H1 (cell line): ENCODE data around the gene OSBPL3. TPM values are rescaled to one million over a fixed set of nuclear protein-coding genes. Genes with fewer than 3 reads are reported as not detected.

Source experiments
- CTCF ChIA-PET: fragments of 300-600 bp; sonication (Branson Sonifier 250); formaldehyde crosslinking; loops from one replicate; lab custom pipeline; 2021; ENCODE audit not compliant: partially characterized antibody; lab: Charles Lee
- POLR2A ChIA-PET: fragments of 300-600 bp; sonication (Branson Sonifier 250); formaldehyde crosslinking; loops from one replicate; lab custom pipeline; 2021; ENCODE audit warnings: inconsistent platforms; ENCODE audit not compliant: partially characterized antibody; lab: Charles Lee
- DNase-seq, 2 experiments: peaks; one replicate each; pipeline versions ENCODE4 v3.0.0 to v3.0.0-alpha.2; 2010 to 2022; ENCODE audit warnings: low spot score in 2 of 2, low read depth in 1 of 2, mixed read lengths in 1 of 2
- FAIRE-seq: peaks from 2 replicates; lab custom pipeline; 2011; peaks lifted over from hg19 to GRCh38; lab: Jason Lieb, UNC
- H2AFZ ChIP-seq: 2 replicates; pipeline ENCODE4 v1.8.1; 2012; ENCODE audit warnings: low read length, inconsistent platforms
- H2AK5ac ChIP-seq: 2 replicates; pipeline ENCODE4 v1.6.1; 2013; ENCODE audit warnings: low read depth, low read length
- H2BK120ac ChIP-seq: replicated peaks from 2 replicates; pipeline ENCODE3; 2013; ENCODE audit warnings: low read depth, low read length, inconsistent platforms
- H2BK12ac ChIP-seq: 2 replicates; pipeline ENCODE4 v1.6.1; 2013; ENCODE audit warnings: low read depth, low read length
- H2BK15ac ChIP-seq: 2 replicates; pipeline ENCODE4 v1.6.1; 2013; ENCODE audit warnings: low read length
- H2BK20ac ChIP-seq: 2 replicates; pipeline ENCODE4 v1.6.1; 2013; ENCODE audit warnings: low read length
- H2BK5ac ChIP-seq: 2 replicates; pipeline ENCODE4 v1.6.1; 2013; ENCODE audit warnings: low read depth, low read length
- H3K14ac ChIP-seq: 2 replicates; pipeline ENCODE4 v1.6.1; 2013; ENCODE audit warnings: inconsistent platforms; ENCODE audit not compliant: insufficient read length
- H3K18ac ChIP-seq: 2 replicates; pipeline ENCODE4 v1.6.1; 2013; ENCODE audit warnings: low read length; ENCODE audit errors: extremely low read depth
- H3K23ac ChIP-seq: 2 replicates; pipeline ENCODE4 v1.6.1; 2013; ENCODE audit warnings: inconsistent platforms; ENCODE audit not compliant: insufficient read length
- H3K23me2 ChIP-seq: 2 replicates; pipeline ENCODE4 v1.6.1; 2013; ENCODE audit warnings: low read depth, low read length
- H3K27ac ChIP-seq: 2 replicates; pipeline ENCODE4 v1.6.1; 2011; ENCODE audit warnings: low read depth, low read length, inconsistent platforms
- H3K27me3 ChIP-seq, 4 experiments: replicated peaks in 1 of 4; 1 replicate in 1 of 4; 2 replicates in 3 of 4; pipeline versions ENCODE4 v1.6.1 to v1.8.1; 2011 to 2013; ENCODE audit warnings: low read length in 3 of 4, mild to moderate bottlenecking in 3 of 4, inconsistent platforms in 2 of 4, mixed read lengths in 2 of 4, moderate library complexity in 1 of 4; ENCODE audit not compliant: control insufficient read depth in 3 of 4, insufficient read depth in 3 of 4; ENCODE audit errors: extremely low read depth in 1 of 4
- H3K36me3 ChIP-seq, 4 experiments: 2 replicates each; pipeline versions ENCODE4 v1.6.1 to v1.8.1; 2011 to 2013; ENCODE audit warnings: mild to moderate bottlenecking in 4 of 4, low read length in 3 of 4, moderate library complexity in 2 of 4, control low read depth in 1 of 4, inconsistent platforms in 1 of 4; ENCODE audit not compliant: insufficient read depth in 4 of 4, control insufficient read depth in 2 of 4
- H3K4ac ChIP-seq: replicated peaks from 2 replicates; pipeline ENCODE3; 2013; ENCODE audit warnings: low read length, low read depth, mixed read lengths, inconsistent platforms; ENCODE audit not compliant: insufficient read length
- H3K4me1 ChIP-seq, 4 experiments: replicated peaks in 1 of 4; 1 replicate in 1 of 4; 2 replicates in 3 of 4; pipeline versions ENCODE4 v1.6.1 to v1.8.1; 2011 to 2013; ENCODE audit warnings: low read length in 3 of 4, inconsistent platforms in 2 of 4, mixed read lengths in 1 of 4; ENCODE audit not compliant: insufficient read depth in 4 of 4, control insufficient read depth in 3 of 4
- H3K4me2 ChIP-seq, 2 experiments: 2 replicates each; pipeline versions ENCODE4 v1.6.1 to v1.8.1; 2011 to 2013; ENCODE audit warnings: low read depth in 2 of 2, low read length in 2 of 2, control low read depth in 1 of 2, inconsistent platforms in 1 of 2, mild to moderate bottlenecking in 1 of 2; ENCODE audit not compliant: insufficient read depth in 1 of 2
- H3K4me3 ChIP-seq, 4 experiments: fragments of 200-600, 300-600 bp in 1 of 4; sonication (generic), shearing (Covaris generic), sonication (Bioruptor Twin) in 1 of 4; 2 replicates each; pipeline versions ENCODE4 v1.5.1 to v1.8.1; 2011 to 2016; ENCODE audit warnings: low read length in 4 of 4, low read depth in 3 of 4, control low read depth in 2 of 4, inconsistent platforms in 2 of 4, mild to moderate bottlenecking in 2 of 4, mixed read lengths in 1 of 4, moderate library complexity in 1 of 4; ENCODE audit not compliant: insufficient read depth in 2 of 4; ENCODE audit errors: extremely low read depth in 1 of 4
- H3K56ac ChIP-seq: replicated peaks from 2 replicates; pipeline ENCODE3; 2013; ENCODE audit warnings: low read depth, mild to moderate bottlenecking, mixed read lengths, low read length, inconsistent platforms; ENCODE audit not compliant: insufficient read length
- H3K79me1 ChIP-seq: 2 replicates; pipeline ENCODE4 v1.6.1; 2013; ENCODE audit warnings: low read depth, low read length, control low read depth
- H3K79me2 ChIP-seq, 2 experiments: 2 replicates each; pipeline versions ENCODE4 v1.6.1 to v1.8.1; 2012 to 2013; ENCODE audit warnings: low read length in 2 of 2, mild to moderate bottlenecking in 2 of 2, inconsistent platforms in 1 of 2; ENCODE audit not compliant: insufficient read depth in 2 of 2, control insufficient read depth in 1 of 2
- H3K9ac ChIP-seq, 4 experiments: replicated peaks in 1 of 4; 1 replicate in 1 of 4; 2 replicates in 3 of 4; pipeline versions ENCODE4 v1.6.1 to v1.8.1; 2011 to 2013; ENCODE audit warnings: low read depth in 3 of 4, low read length in 3 of 4, control low read depth in 2 of 4, mild to moderate bottlenecking in 2 of 4, moderate library complexity in 2 of 4, inconsistent platforms in 1 of 4; ENCODE audit errors: extremely low read depth in 1 of 4
- H3K9me3 ChIP-seq, 2 experiments: 2 replicates each; pipeline versions ENCODE4 v1.6.1 to v1.8.1; 2012 to 2013; ENCODE audit warnings: mild to moderate bottlenecking in 2 of 2, moderate library complexity in 2 of 2, control low read depth in 1 of 2, inconsistent platforms in 1 of 2, low read depth in 1 of 2, low read length in 1 of 2, mixed read lengths in 1 of 2; ENCODE audit not compliant: insufficient read depth in 2 of 2
- H4K20me1 ChIP-seq, 2 experiments: replicated peaks in 1 of 2; 2 replicates each; pipeline versions ENCODE3 to v1.8.1; 2011 to 2013; ENCODE audit warnings: inconsistent platforms in 2 of 2, low read length in 2 of 2, mild to moderate bottlenecking in 1 of 2; ENCODE audit not compliant: insufficient read depth in 2 of 2, control insufficient read depth in 1 of 2
- H4K5ac ChIP-seq: 2 replicates; pipeline ENCODE4 v1.6.1; 2013; ENCODE audit warnings: low read length, low read depth, mixed read lengths, inconsistent platforms; ENCODE audit not compliant: insufficient read length
- H4K8ac ChIP-seq: 2 replicates; pipeline ENCODE4 v1.8.0; 2013; ENCODE audit warnings: mild to moderate bottlenecking, moderate library complexity, low read length, inconsistent platforms; ENCODE audit not compliant: insufficient read depth; ENCODE audit errors: extremely low read depth
- H4K91ac ChIP-seq: replicated peaks from 2 replicates; pipeline ENCODE3; 2013; ENCODE audit warnings: low read length, mixed read lengths, inconsistent platforms; ENCODE audit not compliant: insufficient read length
- ASH2L ChIP-seq: fragments of 200-600, 300-600 bp; sonication (generic); IDR thresholded peaks from one replicate; pipeline ENCODE4 v1.7.1; 2017; ENCODE audit warnings: low read length
- BCL11A ChIP-seq, 2 experiments: IDR thresholded peaks; one replicate each; pipeline ENCODE4 v1.6.1; 2011; ENCODE audit warnings: low read depth in 2 of 2, low read length in 2 of 2, mild to moderate bottlenecking in 2 of 2
- CBX5 ChIP-seq: fragments of 300-800, 300-1000 bp; sonication (generic); IDR thresholded peaks from 2 replicates; pipeline ENCODE4 v1.7.1; 2016; ENCODE audit warnings: antibody characterized with exemption, low read length, low read depth
- CHD2 ChIP-seq: IDR thresholded peaks from 2 replicates; pipeline ENCODE4 v1.6.1; 2012; ENCODE audit warnings: low read length, improper control_type of control experiment
- JUN ChIP-seq: IDR thresholded peaks from 2 replicates; pipeline ENCODE4 v1.6.1; 2011; ENCODE audit warnings: low read depth, mild to moderate bottlenecking, improper control_type of control experiment, low read length
- PHF8 ChIP-seq: fragments of 200-600 bp; sonication (generic); conservative IDR thresholded peaks from 2 replicates; pipeline ENCODE4 v1.7.1; 2012; ENCODE audit warnings: low read depth, mild to moderate bottlenecking, inconsistent platforms, low read length, moderate library complexity
- RXRA ChIP-seq: IDR thresholded peaks from 2 replicates; pipeline ENCODE4 v1.6.1; 2011; ENCODE audit warnings: low read depth, mild to moderate bottlenecking, low read length, moderate library complexity; ENCODE audit not compliant: insufficient read depth
- SIRT6 ChIP-seq: IDR thresholded peaks from one replicate; pipeline ENCODE4 v1.7.1; 2012; ENCODE audit warnings: low read length, inconsistent platforms
- SIX5 ChIP-seq: IDR thresholded peaks from 2 replicates; pipeline ENCODE4 v1.6.1; 2011; ENCODE audit warnings: mild to moderate bottlenecking, low read depth, low read length
- YY1 ChIP-seq: IDR thresholded peaks from 2 replicates; pipeline ENCODE4 v1.6.1; 2011; ENCODE audit warnings: low read depth, mild to moderate bottlenecking, low read length
- ZNF274 ChIP-seq: IDR thresholded peaks from 2 replicates; pipeline ENCODE4 v1.7.0; 2012; ENCODE audit warnings: low read length, borderline replicate concordance; ENCODE audit errors: extremely low read depth
- WGBS, 2 experiments: shearing (Covaris generic) in 1 of 2; methylation state at CpG; one replicate each; pipeline versions ENCODE4 v1.1.6 to v1.1.7; 2013 to 2015; ENCODE audit warnings: low lambda C conversion rate in 2 of 2, mixed read lengths in 2 of 2, inconsistent platforms in 1 of 2, low coverage in 1 of 2, missing lambda C conversion rate in 1 of 2; ENCODE audit not compliant: insufficient replicate concordance in 2 of 2, insufficient coverage in 1 of 2, insufficient read length in 1 of 2; ENCODE audit errors: extremely low coverage in 1 of 2, missing lambda C conversion rate in 1 of 2; 5-methylcytosine and 5-hydroxymethylcytosine counted together
- polyA plus RNA-seq, 7 experiments: library from polyadenylated mRNA; depleted of rRNA in 3 of 7; stranded (reverse) in 5 of 7; unstranded in 2 of 7; fragments of >200 nt in 5 of 7; fragments of 200-250 nt in 2 of 7; gene quantifications; 1 replicate in 5 of 7; 2 replicates in 1 of 7; 4 replicates in 1 of 7; pipeline versions ENCODE4 v1.2.1 to v1.2.3, GENCODE V29; 2011 to 2013; ENCODE audit warnings: missing spikeins in 2 of 7, mixed read lengths in 2 of 7
- total RNA-seq: library from RNA; stranded (reverse); fragmentation: NEBNext Ultra II Directional; extraction: Animal tissue kit (Norgen Biotek cat#: 25700); gene quantifications from 2 replicates; pipeline ENCODE4 v1.2.1, GENCODE V29; 2021
- TF ChIP-seq, protein P1 (sequence below): IDR thresholded peaks from 2 replicates; pipeline ENCODE4 v1.6.1; 2012; ENCODE audit warnings: inconsistent platforms
- TF ChIP-seq, protein P2 (sequence below), 3 experiments: IDR thresholded peaks; 1 replicate in 2 of 3; 2 replicates in 1 of 3; pipeline versions ENCODE4 v1.5.1 to v1.6.1; 2011; ENCODE audit warnings: low read length in 3 of 3, mild to moderate bottlenecking in 3 of 3, inconsistent platforms in 2 of 3, low read depth in 1 of 3, moderate library complexity in 1 of 3; ENCODE audit not compliant: insufficient read depth in 1 of 3; ENCODE audit errors: control extremely low read depth in 1 of 3

OSBPL3 gene
- total and polyA plus RNA-seq, 2 of the 8 experiments (the other 6 are each of a cell fraction or from before 2014, with no cell fraction given) = 2.8 to 13.9 TPM

DNA sequence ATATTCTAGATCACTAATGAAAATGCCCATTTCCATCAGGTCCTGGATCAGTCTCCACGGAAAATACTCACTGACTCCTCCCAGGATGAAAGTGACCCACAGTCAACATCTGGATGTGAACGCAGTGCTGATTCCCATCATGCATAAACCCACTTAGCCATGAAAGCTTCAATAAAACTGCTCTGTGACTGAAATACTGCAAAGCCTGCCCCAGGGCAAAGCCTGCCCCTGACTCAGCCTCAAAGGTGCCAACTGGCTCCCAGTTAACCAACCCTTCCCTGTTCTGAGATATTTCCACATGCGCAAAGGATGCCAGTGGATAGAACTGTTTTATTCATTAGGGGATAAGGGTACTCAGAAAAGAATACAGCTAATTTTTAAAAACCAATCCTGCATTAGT, 24.0 kb downstream of the OSBPL3 start:
- no peak overlapping the region for H2BK5ac ChIP-seq
- 92% methylated on average over 3 of the region's 3 CpGs; no CpG with 5 or more reads in 1 of the 2 experiments for WGBS, 2 experiments
- H3K4me3 ChIP-seq = no peak overlapping the region
- H3K4me1 ChIP-seq = no peaks in the 10 kb centered on the region
- no peak overlapping the region for H3K27ac ChIP-seq
- H3K56ac ChIP-seq = no peak overlapping the region
- H3K4ac ChIP-seq = no peak overlapping the region
- H3K14ac ChIP-seq = no peak overlapping the region
- H3K4me2 ChIP-seq = no peak overlapping the region
- H2BK120ac ChIP-seq = no peak overlapping the region
- H3K36me3 ChIP-seq = no peaks in the 10 kb centered on the region
- CTCF ChIA-PET = interaction anchor here (0.6 to 1.6 kb wide), 4 partner anchors 10 to 144 kb away, joined by 3 to 6 read pairs (median 3); no protein-coding TSS in a partner anchor
- no peak overlapping the region for H2BK12ac ChIP-seq
- no peak overlapping the region for H3K18ac ChIP-seq
- H3K27me3 ChIP-seq = no peaks in the 10 kb centered on the region
- H3K9ac ChIP-seq = no peak overlapping the region
- DNase-seq (no peak), FAIRE-seq (no peak)
- H4K8ac ChIP-seq = no peak overlapping the region
- no peak overlapping the region for H2AK5ac ChIP-seq
- peaks cover 2% of the 10 kb centered on the region; the same call in 1 of the 2 replicates for H3K79me1 ChIP-seq
- no peaks in the 10 kb centered on the region for H3K9me3 ChIP-seq
- H3K23ac ChIP-seq = no peak overlapping the region
- H3K79me2 ChIP-seq = peaks cover 0 to 10% of the 10 kb centered on the region in 2 experiments; a peak in 1 of 4 replicates
- H2BK20ac ChIP-seq = no peak overlapping the region
- no peak overlapping the region for H2AFZ ChIP-seq
- no peaks in the 10 kb centered on the region for H4K20me1 ChIP-seq
- H4K91ac ChIP-seq = no peak overlapping the region
- POLR2A ChIA-PET = no interaction called here
- H4K5ac ChIP-seq = no peak overlapping the region
- H2BK15ac ChIP-seq = no peak overlapping the region
- H3K23me2 ChIP-seq = no peaks in the 10 kb centered on the region
- TF ChIP-seq SIX5 (no peak), SIRT6 (no peak), CHD2 (no peak), ZNF274 (no peak), YY1 (no peak), BCL11A (IDR thresholded peaks at IDR 0.05; ENCODE audit: low read depth in 2 of 2, low read length in 2 of 2) (no peak), RXRA (no peak), JUN (no peak), PHF8 (no peak), CBX5 (no peak), ASH2L (no peak)
- TF ChIP-seq, protein P1, sequence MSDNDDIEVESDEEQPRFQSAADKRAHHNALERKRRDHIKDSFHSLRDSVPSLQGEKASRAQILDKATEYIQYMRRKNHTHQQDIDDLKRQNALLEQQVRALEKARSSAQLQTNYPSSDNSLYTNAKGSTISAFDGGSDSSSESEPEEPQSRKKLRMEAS = no peak
- TF ChIP-seq, protein P2, sequence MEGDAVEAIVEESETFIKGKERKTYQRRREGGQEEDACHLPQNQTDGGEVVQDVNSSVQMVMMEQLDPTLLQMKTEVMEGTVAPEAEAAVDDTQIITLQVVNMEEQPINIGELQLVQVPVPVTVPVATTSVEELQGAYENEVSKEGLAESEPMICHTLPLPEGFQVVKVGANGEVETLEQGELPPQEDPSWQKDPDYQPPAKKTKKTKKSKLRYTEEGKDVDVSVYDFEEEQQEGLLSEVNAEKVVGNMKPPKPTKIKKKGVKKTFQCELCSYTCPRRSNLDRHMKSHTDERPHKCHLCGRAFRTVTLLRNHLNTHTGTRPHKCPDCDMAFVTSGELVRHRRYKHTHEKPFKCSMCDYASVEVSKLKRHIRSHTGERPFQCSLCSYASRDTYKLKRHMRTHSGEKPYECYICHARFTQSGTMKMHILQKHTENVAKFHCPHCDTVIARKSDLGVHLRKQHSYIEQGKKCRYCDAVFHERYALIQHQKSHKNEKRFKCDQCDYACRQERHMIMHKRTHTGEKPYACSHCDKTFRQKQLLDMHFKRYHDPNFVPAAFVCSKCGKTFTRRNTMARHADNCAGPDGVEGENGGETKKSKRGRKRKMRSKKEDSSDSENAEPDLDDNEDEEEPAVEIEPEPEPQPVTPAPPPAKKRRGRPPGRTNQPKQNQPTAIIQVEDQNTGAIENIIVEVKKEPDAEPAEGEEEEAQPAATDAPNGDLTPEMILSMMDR (IDR thresholded peaks at IDR 0.05; ENCODE audit: control extremely low read depth in 1 of 3, insufficient read depth in 1 of 3, low read depth in 1 of 3, low read length in 3 of 3) = no peak
